ENCODE data around the gene MAN1B1.

Gene MAN1B1

GRCh38 chr9:137056739-137057415 lies 29.9 kb upstream of the MAN1B1 start:
- H4K20me1 ChIP-seq (ENCODE audit: insufficient read depth, low read length) = no peaks in the 10 kb centered on the region
- no peak overlapping the region for H3K4me3 ChIP-seq (ENCODE audit: low read length)
- no peak overlapping the region for H3K27ac ChIP-seq (ENCODE audit: low read length)
- DNase-seq = no peak
- TF ChIP-seq EZH2phosphoT487 (IDR thresholded peaks at IDR 0.05; ENCODE audit: low read length) (no peak), CTCF (IDR thresholded peaks at IDR 0.05; ENCODE audit: low read length) (no peak), EZH2 (optimal IDR thresholded peaks at IDR 0.05; ENCODE audit: low read depth, low read length) (no peak)
- H3K9me3 ChIP-seq (replicated peaks; ENCODE audit: insufficient read depth, low read length) = no peaks in the 10 kb centered on the region
- no peak overlapping the region for H2AFZ ChIP-seq (ENCODE audit: low read length)
- H3F3A ChIP-seq (ENCODE audit: insufficient read depth, low read length) = no peaks in the 10 kb centered on the region
- peaks cover 61% of the 10 kb centered on the region for H3K27me3 ChIP-seq (replicated peaks; ENCODE audit: insufficient read depth, low read length)
- H3K4me1 ChIP-seq (ENCODE audit: low read length) = no peaks in the 10 kb centered on the region
- H3K9me2 ChIP-seq (replicated peaks; ENCODE audit: insufficient read depth, low read length) = no peaks in the 10 kb centered on the region
- no peak overlapping the region for H3K4me2 ChIP-seq (ENCODE audit: low read depth, low read length)
- H3K9ac ChIP-seq (ENCODE audit: low read length) = no peak overlapping the region
- H3K36me3 ChIP-seq (replicated peaks; ENCODE audit: insufficient read depth, low read length) = no peaks in the 10 kb centered on the region
- no peaks in the 10 kb centered on the region for H3K79me2 ChIP-seq (ENCODE audit: low read length)

- no peaks in the 10 kb centered on the region for H3K36me3 ChIP-seq (replicated peaks; ENCODE audit: insufficient read depth, low read length)
- H3K9me3 ChIP-seq (replicated peaks; ENCODE audit: insufficient read depth, low read length) = no peaks in the 10 kb centered on the region
- H3K27me3 ChIP-seq (replicated peaks; ENCODE audit: insufficient read depth, low read length) = peaks cover 54% of the 10 kb centered on the region
- no peak overlapping the region for H3K27ac ChIP-seq (ENCODE audit: low read length)
- no peak overlapping the region for H2AFZ ChIP-seq (ENCODE audit: low read length)
- no peak overlapping the region for H3K9ac ChIP-seq (ENCODE audit: low read length)
- no peaks in the 10 kb centered on the region for H3K9me2 ChIP-seq (replicated peaks; ENCODE audit: insufficient read depth, low read length)
- TF ChIP-seq EZH2phosphoT487 (IDR thresholded peaks at IDR 0.05; ENCODE audit: low read length) (no peak), EZH2 (optimal IDR thresholded peaks at IDR 0.05; ENCODE audit: low read depth, low read length) (no peak), CTCF (IDR thresholded peaks at IDR 0.05; ENCODE audit: low read length) (no peak)
- no peaks in the 10 kb centered on the region for H3K79me2 ChIP-seq (ENCODE audit: low read length)
- no peaks in the 10 kb centered on the region for H3K4me1 ChIP-seq (ENCODE audit: low read length)
- no peak overlapping the region for H3K4me3 ChIP-seq (ENCODE audit: low read length)
- no peak overlapping the region for H3K4me2 ChIP-seq (ENCODE audit: low read depth, low read length)
- H4K20me1 ChIP-seq (ENCODE audit: insufficient read depth, low read length) = no peaks in the 10 kb centered on the region
- DNase-seq = no peak
- no peaks in the 10 kb centered on the region for H3F3A ChIP-seq (ENCODE audit: insufficient read depth, low read length)
Observed at GRCh38 chr9:137057545-137057944, 29.2 kb upstream of the MAN1B1 start.

- Histone ChIP-seq H3K4me1 (ENCODE audit: low read length) (no peaks in the 10 kb centered on the region), H3K9me2 (replicated peaks; ENCODE audit: insufficient read depth, low read length) (no peaks in the 10 kb centered on the region), H3K9ac (ENCODE audit: low read length) (no peak overlapping the region), H3K36me3 (replicated peaks; ENCODE audit: insufficient read depth, low read length) (no peaks in the 10 kb centered on the region), H2AFZ (ENCODE audit: low read length) (no peak overlapping the region), H3K4me2 (ENCODE audit: low read depth, low read length) (no peak overlapping the region), H3K27me3 (replicated peaks; ENCODE audit: insufficient read depth, low read length) (peaks cover 43% of the 10 kb centered on the region), H4K20me1 (ENCODE audit: insufficient read depth, low read length) (no peaks in the 10 kb centered on the region), H3K9me3 (replicated peaks; ENCODE audit: insufficient read depth, low read length) (no peaks in the 10 kb centered on the region), H3K79me2 (ENCODE audit: low read length) (no peaks in the 10 kb centered on the region), H3K27ac (ENCODE audit: low read length) (no peak overlapping the region), H3F3A (ENCODE audit: insufficient read depth, low read length) (no peaks in the 10 kb centered on the region), H3K4me3 (ENCODE audit: low read length) (no peak overlapping the region)
- TF ChIP-seq EZH2 (optimal IDR thresholded peaks at IDR 0.05; ENCODE audit: low read depth, low read length) (no peak), CTCF (IDR thresholded peaks at IDR 0.05; ENCODE audit: low read length) (no peak), EZH2phosphoT487 (IDR thresholded peaks at IDR 0.05; ENCODE audit: low read length) (no peak)
- no peak for DNase-seq
Observed at GRCh38 chr9:137058521-137059234, 28.1 kb upstream of the MAN1B1 start.

Data from MM.1S (cell line).